HepG2 (cell line): ENCODE results near the gene SOS2. TPM values are rescaled to one million over a fixed set of nuclear protein-coding genes. Genes with fewer than 3 reads are reported as not detected.
A peak's percentile ranks its signal among the peaks of the same experiment; 100 is the strongest.

Experiments
- ARNT2 ChIP-seq: sonication (generic); formaldehyde crosslinking; IDR thresholded peaks from 2 replicates; pipeline ENCODE4 v1.8.0; 2022; ENCODE audit warnings: mild to moderate bottlenecking, low read depth, missing genetic modification reagents, moderate library complexity
- BRF2 ChIP-seq: sonication (generic); formaldehyde crosslinking; IDR thresholded peaks from 2 replicates; pipeline ENCODE4 v1.8.1; 2022; ENCODE audit warnings: mild to moderate bottlenecking, missing genetic modification reagents
- CC2D1A ChIP-seq: sonication (generic); formaldehyde crosslinking; IDR thresholded peaks from 2 replicates; pipeline ENCODE4 v1.8.1; 2023; ENCODE audit warnings: mild to moderate bottlenecking, missing genetic modification reagents
- CENPBD1 ChIP-seq: sonication (generic); formaldehyde crosslinking; IDR thresholded peaks from 2 replicates; pipeline ENCODE4 v1.8.0; 2022; ENCODE audit warnings: missing genetic modification reagents, low read depth, mild to moderate bottlenecking, borderline replicate concordance
- HDAC1 ChIP-seq: sonication (generic); formaldehyde crosslinking; IDR thresholded peaks from 2 replicates; pipeline ENCODE4 v1.5.1; 2020; ENCODE audit warnings: mild to moderate bottlenecking, missing genetic modification reagents
- HNRNPK ChIP-seq: fragments of 200-400 bp; formaldehyde crosslinking; IDR thresholded peaks from 2 replicates; pipeline ENCODE4 v1.6.1; 2018; ENCODE audit warnings: low read length, low read depth, moderate library complexity, mild to moderate bottlenecking; ENCODE audit not compliant: poor library complexity, severe bottlenecking
- KMT2B ChIP-seq: IDR thresholded peaks from 2 replicates; pipeline ENCODE4 v1.6.1; 2016; ENCODE audit warnings: missing genetic modification reagents, missing compliant biosample characterization
- MXD3 ChIP-seq: IDR thresholded peaks from 2 replicates; pipeline ENCODE4 v1.6.1; 2016; ENCODE audit warnings: mild to moderate bottlenecking, missing biosample characterization, missing genetic modification reagents
- NCOR1 ChIP-seq: fragments of 200-600 bp; sonication (generic); IDR thresholded peaks from 2 replicates; pipeline ENCODE4 v1.7.0; 2017; ENCODE audit warnings: antibody characterized with exemption, low read length, borderline replicate concordance
- NR2F2 ChIP-seq: IDR thresholded peaks from 2 replicates; pipeline ENCODE4 v1.6.1; 2012; ENCODE audit warnings: low read depth, inconsistent platforms, borderline replicate concordance
- NR2F6 ChIP-seq, 2 experiments: IDR thresholded peaks; 2 replicates each; pipeline ENCODE4 v1.6.1; 2016; ENCODE audit warnings: antibody characterized with exemption in 1 of 2, mild to moderate bottlenecking in 1 of 2
- PHB2 ChIP-seq: fragments of 450-650 bp; IDR thresholded peaks from 2 replicates; pipeline ENCODE4 v1.6.1; 2018; ENCODE audit not compliant: partially characterized antibody
- SIX1 ChIP-seq: sonication (generic); formaldehyde crosslinking; IDR thresholded peaks from 2 replicates; pipeline ENCODE4 v1.4.0; 2020; ENCODE audit warnings: missing genetic modification reagents, borderline replicate concordance
- SNAI1 ChIP-seq: sonication (generic); formaldehyde crosslinking; IDR thresholded peaks from 2 replicates; pipeline ENCODE4 v1.5.0; 2020; ENCODE audit warnings: mild to moderate bottlenecking, missing genetic modification reagents, borderline replicate concordance
- SRSF9 ChIP-seq: fragments of 200-400 bp; formaldehyde crosslinking; IDR thresholded peaks from 2 replicates; pipeline ENCODE4 v1.6.1; 2018; ENCODE audit warnings: borderline replicate concordance, mild to moderate bottlenecking, low read depth, low read length; ENCODE audit not compliant: insufficient read depth, poor library complexity, severe bottlenecking
- TCF7L2 ChIP-seq: IDR thresholded peaks from 2 replicates; pipeline ENCODE4 v1.6.1; 2011; ENCODE audit warnings: mild to moderate bottlenecking, low read depth, low read length, moderate library complexity
- ZFYVE20 ChIP-seq: sonication (generic); formaldehyde crosslinking; IDR thresholded peaks from 2 replicates; pipeline ENCODE4 v1.8.0; 2023; ENCODE audit warnings: low read depth, mild to moderate bottlenecking, moderate library complexity, missing genetic modification reagents, borderline replicate concordance
- ZKSCAN8 ChIP-seq: IDR thresholded peaks from 2 replicates; pipeline ENCODE4 v1.6.1; 2016; ENCODE audit warnings: borderline replicate concordance, missing genetic modification reagents, missing compliant biosample characterization
- ZNF143 ChIP-seq: sonication (generic); formaldehyde crosslinking; IDR thresholded peaks from 2 replicates; pipeline ENCODE4 v1.4.0; 2020; ENCODE audit warnings: missing genetic modification reagents
- ZNF232 ChIP-seq: sonication (generic); formaldehyde crosslinking; IDR thresholded peaks from 2 replicates; pipeline ENCODE4 v1.4.0; 2020; ENCODE audit warnings: missing genetic modification reagents, borderline replicate concordance
- ZNF256 ChIP-seq: sonication (generic); formaldehyde crosslinking; conservative IDR thresholded peaks from 2 replicates; pipeline ENCODE4 v1.4.0; 2020; ENCODE audit warnings: missing genetic modification reagents
- ZNF260 ChIP-seq: sonication (generic); formaldehyde crosslinking; IDR thresholded peaks from 2 replicates; pipeline ENCODE4 v1.4.0; 2020; ENCODE audit warnings: missing genetic modification reagents, low read depth, mild to moderate bottlenecking, borderline replicate concordance
- ZNF264 ChIP-seq: sonication (generic); formaldehyde crosslinking; IDR thresholded peaks from 2 replicates; pipeline ENCODE4 v1.4.0; 2020; ENCODE audit warnings: missing genetic modification reagents
- ZNF30 ChIP-seq: sonication (generic); formaldehyde crosslinking; IDR thresholded peaks from 2 replicates; pipeline ENCODE4 v1.5.0; 2020; ENCODE audit warnings: mild to moderate bottlenecking, missing genetic modification reagents
- ZNF337 ChIP-seq: sonication (generic); formaldehyde crosslinking; IDR thresholded peaks from 2 replicates; pipeline ENCODE4 v1.5.1; 2020; ENCODE audit warnings: missing genetic modification reagents, low read depth, mild to moderate bottlenecking, borderline replicate concordance
- ZNF558 ChIP-seq: sonication (generic); formaldehyde crosslinking; IDR thresholded peaks from 2 replicates; pipeline ENCODE4 v1.9.0; 2022; ENCODE audit warnings: mild to moderate bottlenecking, missing genetic modification reagents, borderline replicate concordance
- ZNF605 ChIP-seq: sonication (generic); formaldehyde crosslinking; IDR thresholded peaks from 2 replicates; pipeline ENCODE4 v1.8.0; 2022; ENCODE audit warnings: mild to moderate bottlenecking, missing genetic modification reagents
- ZNF652 ChIP-seq: IDR thresholded peaks from 2 replicates; pipeline ENCODE4 v1.6.1; 2016; ENCODE audit warnings: low read depth, borderline replicate concordance
- ZNF678 ChIP-seq: sonication (generic); formaldehyde crosslinking; IDR thresholded peaks from 2 replicates; pipeline ENCODE4 v1.4.0; 2020; ENCODE audit warnings: mild to moderate bottlenecking, missing genetic modification reagents
- ZNF878 ChIP-seq: sonication (generic); formaldehyde crosslinking; IDR thresholded peaks from 2 replicates; pipeline ENCODE4 v1.8.1; 2023; ENCODE audit warnings: mild to moderate bottlenecking, missing genetic modification reagents, moderate library complexity
- ZSCAN29 ChIP-seq: sonication (generic); formaldehyde crosslinking; conservative IDR thresholded peaks from 2 replicates; pipeline ENCODE4 v1.4.0; 2020; ENCODE audit warnings: mild to moderate bottlenecking, missing genetic modification reagents
- polyA plus RNA-seq, 8 experiments: library from polyadenylated mRNA; depleted of rRNA in 3 of 8; stranded (reverse) in 7 of 8; unstranded in 1 of 8; fragments of >200 nt; fragmentation: Illumina TruSeq in 4 of 8; extraction: Trizol in 4 of 8; gene quantifications; 2 replicates each; pipeline versions ENCODE4 v1.2.1 to v1.2.3, GENCODE V29; 2011 to 2016; ENCODE audit warnings: low read depth in 4 of 8, missing spikeins in 1 of 8, mixed read lengths in 1 of 8; ENCODE audit not compliant: insufficient read depth in 1 of 8
- total RNA-seq, 5 experiments: library from RNA; depleted of rRNA; stranded (reverse); fragments of >200 nt; fragmentation: Illumina TruSeq; extraction: Trizol; gene quantifications; 2 replicates each; pipeline ENCODE4 v1.2.3, GENCODE V29; 2016; ENCODE audit warnings: low read depth in 1 of 5

The SOS2 gene
- total and polyA plus RNA-seq, 2 of the 13 experiments (the other 11 are each of a cell fraction or from before 2014, with no cell fraction given) = 9.3 to 12.1 TPM

GRCh38 chr14:50230701-50231474, 490 bp downstream of the SOS2 start (continued):
- no peak; the same call in 1 of the 2 replicates for TF ChIP-seq MXD3 (CRISPR knock-in tag)
- TF ChIP-seq ZFYVE20 (CRISPR knock-in tag) = no peak
- TF ChIP-seq PHB2 = no peak
- peak; percentile 38; the same call in 1 of the 2 replicates for TF ChIP-seq KMT2B (CRISPR knock-in tag)
- no peak for TF ChIP-seq ZNF232 (CRISPR knock-in tag)
- no peak for TF ChIP-seq TCF7L2
- TF ChIP-seq ZNF678 (CRISPR knock-in tag) = peak; percentile 6; the same call in 1 of the 2 replicates
- no peak for TF ChIP-seq NCOR1
- TF ChIP-seq SNAI1 (CRISPR knock-in tag) = no peak
- no peak for TF ChIP-seq ZNF143 (CRISPR knock-in tag)
- no peak for TF ChIP-seq CENPBD1
- TF ChIP-seq SIX1 (CRISPR knock-in tag) = no peak
- no peak for TF ChIP-seq NR2F2
- no peak for TF ChIP-seq ZNF605 (CRISPR knock-in tag)
- no peak for TF ChIP-seq BRF2 (CRISPR knock-in tag)
- no peak for TF ChIP-seq ARNT2 (CRISPR knock-in tag)
- TF ChIP-seq SRSF9 = no peak
- no peak for TF ChIP-seq ZNF260
- no peak for TF ChIP-seq CC2D1A (CRISPR knock-in tag)
- no peak for TF ChIP-seq ZKSCAN8
- TF ChIP-seq ZNF30 (CRISPR knock-in tag) = no peak
- TF ChIP-seq NR2F6 (IDR thresholded peaks at IDR 0.05) = no peak
- TF ChIP-seq NR2F6 (CRISPR knock-in tag; IDR thresholded peaks at IDR 0.05) = no peak
- no peak for TF ChIP-seq ZNF337 (CRISPR knock-in tag)
- no peak for TF ChIP-seq ZNF256 (CRISPR knock-in tag)
- no peak for TF ChIP-seq ZNF558 (CRISPR knock-in tag)
- no peak for TF ChIP-seq ZNF878 (CRISPR knock-in tag)
- no peak for TF ChIP-seq ZNF264
- TF ChIP-seq ZNF652 (CRISPR knock-in tag) = no peak
- no peak for TF ChIP-seq HNRNPK
- peak; percentile 43 for TF ChIP-seq HDAC1 (CRISPR knock-in tag)
- TF ChIP-seq ZSCAN29 (CRISPR knock-in tag) = no peak
